HG02610 (cell line): Measurements from ENCODE around the gene RNU4-1.
"Not testable (repeated sequence)": the region's sequence is repeated elsewhere in the genome, so short reads cannot be mapped to it uniquely, and the experiment has no call there.

Source experiments
- ATAC-seq: cut with Tn5 transposase; IDR thresholded peaks from one replicate; pipeline ENCODE4 v1.9.1; 2021; ENCODE audit warnings: mild to moderate bottlenecking, moderate library complexity; ENCODE audit not compliant: unreplicated experiment

Gene RNU4-1

DNA sequence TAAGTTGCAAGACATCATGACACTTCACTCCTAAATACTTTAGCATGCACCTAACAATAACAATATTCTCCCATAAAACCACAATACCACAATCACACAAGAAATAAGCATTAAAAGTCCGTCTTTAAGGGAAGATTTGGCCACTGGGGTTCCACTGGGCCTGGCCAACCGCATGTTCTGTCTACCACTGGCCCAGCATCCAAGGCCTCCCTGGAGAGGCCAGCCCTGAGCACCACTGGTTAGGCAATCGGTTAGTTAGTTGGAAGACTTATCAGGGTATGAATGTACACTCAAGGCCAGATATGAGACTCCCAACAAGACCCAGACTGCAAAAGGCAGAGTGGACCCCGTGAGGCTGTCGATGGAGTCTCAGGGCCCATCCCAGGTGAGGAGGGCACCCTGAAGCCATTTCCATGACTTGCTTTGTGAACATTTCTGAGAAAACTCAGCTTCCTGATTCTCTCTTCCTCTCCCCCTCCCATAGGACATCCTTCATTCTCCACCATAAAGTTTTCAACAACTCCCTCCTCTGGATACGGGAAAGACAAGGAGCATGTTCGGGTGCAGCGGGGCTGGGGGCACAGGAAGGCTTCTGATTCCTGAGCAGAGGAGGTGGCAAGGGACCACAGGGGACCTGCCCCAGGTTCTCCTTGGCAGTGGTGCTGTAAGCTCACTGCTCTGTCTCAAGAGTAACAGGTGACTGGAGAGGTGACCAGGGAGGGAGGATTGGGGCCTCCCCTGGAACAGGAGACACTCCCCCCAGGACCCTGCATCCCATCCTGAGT lies 33.4 kb downstream of the RNU4-1 start:
- no peak for ATAC-seq

DNA sequence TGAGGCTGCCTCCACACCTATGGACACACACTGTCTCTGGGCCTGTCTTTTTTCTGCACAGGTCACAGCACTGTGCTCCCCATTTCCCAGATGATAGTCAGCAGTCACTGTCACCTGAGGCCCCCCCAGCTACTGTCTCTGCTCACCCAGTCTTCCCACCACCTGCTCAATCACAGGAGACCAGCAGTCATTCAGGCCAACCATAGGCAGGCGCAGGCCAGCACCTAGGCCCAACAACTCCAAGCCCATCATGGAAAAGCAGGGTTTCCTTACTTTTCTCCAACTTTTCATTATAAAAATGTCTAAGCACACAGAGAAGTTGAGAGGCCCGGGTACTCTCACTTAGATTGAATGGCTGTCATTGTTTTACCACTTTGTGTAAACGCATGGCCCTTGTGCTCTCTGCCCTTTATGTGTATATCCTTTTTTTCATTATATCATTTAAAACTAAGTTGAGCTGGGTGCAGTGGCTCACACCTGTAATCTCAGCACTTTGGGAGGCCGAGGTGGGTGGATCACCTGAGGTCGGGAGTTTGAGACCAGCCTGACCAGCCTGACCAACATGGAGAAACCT lies 34.6 kb downstream of the RNU4-1 start:
- no peak for ATAC-seq

DNA sequence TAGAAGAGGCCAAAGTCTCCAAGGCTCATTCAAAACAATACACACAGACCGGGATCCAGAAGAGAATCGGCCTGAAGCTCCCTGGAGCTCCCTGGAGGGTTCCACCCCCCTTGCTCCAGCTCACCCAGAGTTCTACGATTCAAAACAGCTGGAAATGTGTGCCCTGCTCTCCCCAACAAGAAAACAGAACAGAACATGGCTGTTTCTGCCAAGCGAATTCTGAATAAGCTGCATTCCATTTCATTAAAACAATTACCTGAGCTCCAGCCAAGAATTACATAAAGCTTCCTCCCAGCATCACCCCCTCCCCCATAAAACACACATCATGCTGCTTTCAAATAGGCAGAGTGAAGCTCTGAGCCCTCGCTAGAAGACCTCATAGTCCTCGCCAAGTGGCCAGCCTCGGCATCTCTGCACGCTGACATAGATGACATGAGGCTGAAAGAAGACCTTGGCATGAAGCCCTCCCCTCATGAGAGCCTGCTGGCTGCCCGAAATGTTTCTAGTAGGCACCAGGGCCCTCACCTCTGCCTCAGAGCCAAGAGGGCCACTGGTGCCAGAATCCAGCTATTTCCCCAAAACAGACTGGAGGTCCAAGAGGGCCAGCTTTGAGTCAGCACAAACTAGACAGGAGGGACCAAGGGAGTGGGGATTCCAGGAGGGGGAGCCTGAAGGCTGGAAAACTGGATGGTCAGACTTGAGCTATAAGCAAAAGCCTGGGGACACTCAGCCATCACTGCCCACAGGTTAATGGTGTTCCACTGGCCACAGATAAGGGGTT lies 35.8 kb downstream of the RNU4-1 start:
- no peak for ATAC-seq

DNA sequence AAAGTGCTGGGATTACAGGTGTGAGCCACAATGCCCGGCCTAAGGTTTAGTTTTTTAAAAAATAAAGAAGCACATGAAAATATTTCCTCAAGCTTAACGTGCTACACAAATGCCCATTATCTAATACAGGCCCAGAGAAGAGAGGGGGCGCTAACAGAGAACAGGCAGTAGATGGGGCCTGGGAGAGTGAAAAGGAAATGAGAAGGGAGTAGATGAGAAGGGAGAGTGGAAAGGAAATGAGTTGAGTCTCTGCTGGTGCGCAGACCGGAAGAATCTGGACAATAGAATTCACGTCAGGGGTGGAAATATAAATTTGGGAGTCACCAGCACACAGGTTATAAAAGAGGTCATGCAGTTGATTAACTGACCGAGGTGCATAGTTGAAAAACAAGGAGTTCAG lies 38.2 kb downstream of the RNU4-1 start:
- ATAC-seq, result no peak

DNA sequence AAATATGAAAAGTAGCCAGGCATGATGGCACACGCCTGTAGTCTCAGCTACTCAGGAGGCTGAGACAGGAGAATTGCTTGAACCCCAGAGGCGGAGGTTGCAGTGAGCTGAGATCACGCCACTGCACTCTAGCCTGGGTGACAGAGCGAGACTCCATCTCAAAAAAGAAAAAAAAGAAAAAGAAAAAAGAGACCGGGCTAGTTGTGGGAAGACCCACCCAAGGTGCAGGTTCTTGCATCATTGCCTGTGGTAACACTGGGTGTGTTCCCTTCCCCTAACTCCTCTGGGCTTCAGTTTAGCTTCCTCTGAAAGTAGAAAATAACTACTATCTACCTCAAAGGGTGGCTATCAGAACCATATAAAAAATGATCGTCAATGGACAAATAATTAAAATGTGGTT lies 39.7 kb downstream of the RNU4-1 start:
- ATAC-seq, result not testable (repeated sequence)

DNA sequence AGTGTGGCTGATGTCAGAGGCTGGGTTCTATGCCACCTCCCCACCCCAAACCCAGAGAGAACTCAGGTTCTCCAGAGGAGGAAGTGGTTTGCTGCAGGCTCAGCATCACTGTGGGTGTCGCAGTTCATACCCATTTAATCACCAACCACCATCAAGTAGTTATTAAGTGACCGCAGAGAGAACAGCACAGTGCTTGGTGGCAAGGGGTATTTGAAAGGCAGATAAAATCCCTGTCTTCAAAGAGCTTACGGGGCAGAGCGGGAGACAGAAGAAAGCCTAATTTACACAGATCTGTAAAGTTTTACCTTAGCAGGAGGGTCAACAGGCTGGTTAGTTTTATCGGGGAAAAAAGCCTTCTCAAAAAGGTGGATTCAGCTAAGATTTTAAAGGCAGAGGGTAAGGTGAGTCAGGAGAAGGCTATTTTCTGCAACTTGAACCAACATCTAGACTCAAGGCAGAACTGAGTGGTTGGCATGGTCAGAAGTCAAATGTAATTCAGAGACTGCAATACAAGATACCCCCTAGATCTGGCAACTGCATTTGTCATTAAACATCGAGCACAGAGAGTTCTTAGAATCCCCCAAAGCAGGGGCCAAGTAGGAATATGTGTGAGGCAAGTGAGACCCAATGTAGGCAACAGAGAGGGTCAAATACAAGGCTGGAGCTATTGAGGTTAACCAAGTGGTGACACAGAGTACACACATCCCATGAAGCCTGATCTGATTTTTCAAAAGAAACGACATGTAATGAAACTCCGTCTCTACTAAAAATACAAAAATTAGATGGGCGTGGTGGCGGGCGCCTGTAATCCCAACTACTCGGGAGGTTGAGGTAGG lies 40.7 kb downstream of the RNU4-1 start:
- ATAC-seq, result no peak

DNA sequence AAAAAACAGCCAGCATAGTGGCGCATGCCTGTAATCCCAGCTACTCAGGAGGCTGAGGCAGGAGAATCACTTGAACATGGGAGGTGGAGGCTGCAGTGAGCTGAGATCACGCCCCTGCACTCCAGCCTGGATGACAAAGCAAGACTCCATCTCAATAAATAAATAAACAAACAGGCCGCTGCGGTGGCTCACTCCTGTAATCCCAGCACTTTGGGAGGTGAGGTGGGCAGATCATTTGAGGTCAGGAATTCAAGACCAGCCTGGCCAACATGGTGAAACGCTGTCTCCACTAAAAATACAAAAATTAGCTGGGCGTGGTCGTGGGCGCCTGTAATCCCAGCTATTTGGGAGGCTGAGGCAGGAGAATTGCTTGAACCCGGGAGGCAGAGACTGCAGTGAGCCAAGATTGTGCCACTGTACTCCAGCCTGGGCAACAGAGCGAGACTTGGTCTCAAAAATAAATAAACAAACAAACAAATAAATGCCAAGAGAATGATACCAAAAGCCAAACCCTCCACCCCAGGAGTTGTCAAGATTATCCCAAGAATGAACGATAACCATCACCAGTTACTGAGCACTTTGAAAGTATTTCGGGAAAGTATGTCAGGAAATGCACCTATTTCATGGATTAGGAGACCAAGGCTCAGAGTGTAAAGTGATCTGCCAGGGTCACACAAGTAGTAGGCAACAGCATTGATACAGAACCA lies 41.5 kb downstream of the RNU4-1 start:
- ATAC-seq, result not testable (repeated sequence)

DNA sequence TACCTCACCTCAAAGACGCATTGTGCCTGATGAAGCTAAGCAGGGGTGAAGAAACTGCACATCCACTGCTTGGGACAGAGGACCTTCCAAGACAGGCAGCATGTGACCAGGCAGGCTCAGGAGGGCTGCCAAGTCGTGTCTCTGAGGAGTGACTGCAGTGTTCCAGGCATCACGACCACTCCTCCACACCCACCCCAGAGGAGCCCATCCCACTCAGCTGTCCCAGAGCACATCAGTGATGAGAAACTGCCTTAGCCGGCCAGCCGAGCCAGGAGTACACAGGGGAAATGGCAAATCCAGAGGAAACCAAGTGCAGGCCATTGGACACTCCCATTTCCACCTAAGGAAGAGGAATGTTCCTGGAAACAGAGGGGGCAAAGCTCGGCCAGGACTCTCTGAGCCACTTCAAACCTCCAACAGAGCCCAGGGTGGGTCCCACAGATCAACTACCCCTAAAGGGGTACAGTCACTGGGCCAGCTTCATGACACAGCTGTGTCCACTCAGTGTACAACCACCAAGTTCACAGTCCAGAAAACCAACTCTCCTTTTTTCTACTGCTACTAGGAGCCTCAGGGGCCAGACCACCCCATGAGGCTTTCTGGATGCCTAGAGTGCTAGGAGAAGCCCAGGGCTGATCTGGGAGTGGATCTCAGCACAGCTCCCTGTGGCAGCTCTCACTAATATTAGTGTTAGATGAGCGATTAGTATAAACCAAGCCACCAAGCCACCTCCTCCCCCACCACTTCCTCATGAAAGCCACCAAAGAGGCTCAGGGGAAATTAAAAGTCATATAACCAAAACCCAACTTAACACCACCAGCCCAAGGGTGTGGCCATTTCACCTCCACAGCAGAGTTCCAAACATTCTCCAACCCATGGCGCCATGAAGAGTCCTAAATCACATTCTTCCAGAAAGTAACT lies 42.9 kb downstream of the RNU4-1 start:
- ATAC-seq, result no peak

DNA sequence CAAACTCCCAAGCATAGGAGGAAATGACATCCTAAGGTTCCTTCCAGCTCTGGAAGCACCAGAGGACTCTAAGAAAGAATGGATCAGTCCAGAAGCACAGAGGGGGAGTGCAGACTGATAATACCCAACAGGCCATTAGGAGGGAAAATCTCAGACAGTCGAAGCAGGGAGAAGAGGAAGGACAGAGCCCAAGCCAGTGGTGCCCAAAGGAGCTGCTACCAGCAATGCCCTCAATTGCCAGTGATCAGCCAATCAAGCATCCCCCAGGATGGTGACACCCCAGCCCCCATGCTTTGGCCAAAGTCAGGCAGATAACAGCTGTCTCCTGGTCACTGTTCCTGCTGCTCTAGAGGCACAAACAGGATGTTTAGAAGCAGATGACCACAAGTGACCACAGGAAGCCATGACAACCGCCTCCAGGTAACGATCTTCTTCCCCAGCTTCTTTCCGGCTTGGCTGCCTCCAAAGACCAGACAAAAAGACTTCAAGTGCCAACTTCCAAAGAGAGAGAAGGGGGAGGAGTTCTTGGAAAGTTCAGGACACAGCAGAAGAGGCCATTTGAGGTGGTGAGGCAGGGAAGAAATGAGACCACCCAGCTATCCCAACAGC lies 43.7 kb downstream of the RNU4-1 start:
- ATAC-seq, result no peak

DNA sequence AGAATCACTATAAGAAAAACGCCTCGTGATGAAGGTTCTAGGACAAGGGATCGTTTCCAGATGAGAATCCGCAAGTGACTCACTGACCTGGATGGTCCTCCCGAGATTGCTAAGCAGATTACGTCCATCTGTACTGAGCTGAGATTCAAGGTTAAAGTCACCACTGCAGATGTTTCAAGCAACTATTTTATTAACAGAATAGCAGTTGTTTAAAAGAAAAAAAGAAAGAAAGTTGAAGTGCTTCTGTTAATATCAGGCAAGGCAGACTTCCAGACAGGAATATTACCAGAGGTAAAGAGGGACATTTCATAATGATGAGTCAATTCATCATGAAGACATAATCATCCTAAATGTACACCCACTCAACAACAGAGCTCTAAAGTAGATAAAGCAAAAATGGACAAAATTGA lies 45.4 kb downstream of the RNU4-1 start:
- no peak for ATAC-seq

DNA sequence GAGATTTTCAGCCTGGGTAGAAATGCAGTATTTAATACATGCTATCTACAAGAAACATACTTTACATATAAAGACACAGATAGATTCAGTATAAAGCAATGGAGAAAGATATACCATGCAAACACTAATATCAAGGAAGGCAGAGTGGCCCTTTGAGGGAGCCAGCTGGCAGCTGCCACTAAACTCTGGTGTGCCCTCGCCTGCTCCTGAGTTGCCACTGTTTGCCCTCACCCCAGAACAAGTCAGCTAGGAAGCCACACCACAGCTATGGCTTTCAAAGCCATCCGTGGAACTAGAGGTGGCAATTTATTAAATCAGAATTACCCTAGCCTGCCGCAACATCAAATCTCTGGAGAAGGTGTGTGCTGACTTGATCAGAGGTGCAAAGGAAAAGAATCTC lies 45.9 kb downstream of the RNU4-1 start:
- no peak for ATAC-seq

DNA sequence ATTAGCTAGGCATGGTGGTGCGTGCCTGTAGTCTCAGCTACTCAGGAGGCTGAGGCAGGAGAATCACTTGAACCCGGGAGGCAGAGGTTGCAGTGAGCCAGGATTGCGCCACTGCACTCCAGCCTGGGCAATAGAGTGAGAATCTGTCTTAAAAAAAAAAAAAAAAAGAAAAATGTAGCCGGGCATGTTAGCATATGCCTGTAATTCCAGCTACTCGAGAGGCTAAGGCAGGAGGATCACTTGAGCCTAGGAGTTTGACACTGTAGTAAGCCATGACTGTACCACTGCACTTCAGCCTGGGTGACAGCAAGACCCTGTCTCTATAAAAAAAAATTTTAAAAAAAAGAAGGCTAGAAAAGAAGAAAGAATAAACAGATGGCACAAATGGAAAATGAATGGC lies 46.3 kb downstream of the RNU4-1 start:
- not testable (repeated sequence) for ATAC-seq
